ENCODE results near the gene CABP1.
"Not testable (repeated sequence)": the region's sequence is repeated elsewhere in the genome, so short reads cannot be mapped to it uniquely, and the experiment has no call there.

The CABP1 gene

GRCh38 chr12:120639771-120640721 lies at the start of gene CABP1:
Gene CABP1, plus strand, starts transcription at chr12:120640626. Its CDS starts 60 bp downstream, at chr12:120640686.
- peak; percentile 74 for DNase-seq

DNA sequence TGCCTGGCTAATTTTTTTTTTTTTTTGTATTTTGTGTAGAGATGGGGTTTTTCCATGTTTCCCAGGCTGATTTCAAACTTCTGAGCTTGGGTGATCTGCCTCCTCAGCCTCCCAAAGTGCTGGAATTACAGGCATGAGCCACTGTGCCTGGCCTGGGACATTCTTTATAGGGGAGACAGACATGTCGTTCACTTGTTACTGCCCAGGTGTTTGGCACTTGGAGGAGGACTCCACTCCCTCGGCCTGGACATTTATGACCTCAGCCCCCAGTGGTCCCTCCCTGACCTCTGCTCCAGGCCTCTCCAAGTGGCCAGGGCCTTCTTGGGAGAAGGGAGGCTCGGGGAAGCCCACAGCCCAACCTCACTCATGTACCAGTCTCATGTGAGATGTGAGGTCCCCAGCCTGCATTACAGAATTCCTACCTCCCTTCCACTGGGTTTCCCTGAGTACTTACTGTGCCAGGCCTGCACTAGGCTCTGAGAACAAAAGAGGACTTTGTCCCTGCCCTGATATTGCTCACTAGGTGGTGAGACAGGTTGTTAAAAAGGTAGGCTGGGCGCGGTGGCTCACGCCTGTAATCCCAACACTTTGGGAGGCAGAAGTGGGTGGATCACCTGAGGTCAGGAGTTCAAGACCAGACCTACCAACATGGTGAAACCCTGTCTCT lies 49.6 kb upstream of the CABP1 start:
- DNase-seq = no peak

DNA sequence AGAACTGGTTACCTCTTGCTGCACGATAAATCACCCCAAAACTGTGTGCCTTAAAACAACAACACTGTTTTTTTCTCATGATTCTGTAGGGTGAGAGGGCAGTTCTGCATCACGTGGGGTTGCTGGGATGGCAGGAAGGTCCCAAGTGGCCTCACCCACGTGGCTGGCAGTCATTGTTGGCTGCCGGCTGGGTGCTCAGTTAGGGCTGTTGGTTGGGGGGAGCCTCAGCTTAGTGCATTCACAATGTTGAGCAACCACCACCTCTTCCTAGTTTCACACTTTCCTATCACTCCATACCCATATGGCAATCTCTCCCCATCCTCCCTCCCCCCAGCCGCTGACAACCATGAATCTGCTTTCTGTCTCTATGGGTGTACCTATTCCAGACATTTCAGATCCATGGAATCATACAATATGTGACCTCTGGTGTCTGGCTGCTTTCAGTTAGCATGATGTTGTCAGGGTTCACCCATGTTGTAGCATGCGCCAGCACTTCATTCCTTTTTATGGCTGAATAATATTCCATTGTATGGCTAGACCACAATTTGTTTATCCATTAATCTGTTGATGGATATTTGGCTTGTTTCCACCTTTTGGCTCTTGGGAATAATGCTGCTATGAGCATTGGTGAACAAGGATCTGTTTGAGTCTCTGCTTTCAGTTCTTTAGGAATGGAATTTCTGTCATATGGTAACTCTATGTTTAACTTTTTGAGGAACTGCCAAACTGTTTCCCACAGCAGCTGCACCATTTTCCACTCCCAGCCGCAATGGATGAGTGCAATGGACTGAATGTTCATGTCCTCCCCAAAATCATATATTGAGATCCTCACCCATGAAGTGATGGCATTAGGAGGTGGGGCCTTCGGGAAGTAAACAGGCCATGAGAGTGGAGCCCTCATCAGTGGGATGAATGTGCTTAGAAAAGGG lies 48.0 kb upstream of the CABP1 start:
- DNase-seq = no peak

GRCh38 chr12:120596901-120597300 lies 43.5 kb upstream of the CABP1 start:
- DNase-seq = no peak

- DNase-seq = no peak
These were observed 42.6 kb upstream of the CABP1 start for GRCh38 chr12:120597861-120598260.

GRCh38 chr12:120598674-120599463 lies 41.6 kb upstream of the CABP1 start:
- no peak for DNase-seq

GRCh38 chr12:120599672-120600552 lies 40.5 kb upstream of the CABP1 start:
- peak; percentile 38 for DNase-seq

DNA sequence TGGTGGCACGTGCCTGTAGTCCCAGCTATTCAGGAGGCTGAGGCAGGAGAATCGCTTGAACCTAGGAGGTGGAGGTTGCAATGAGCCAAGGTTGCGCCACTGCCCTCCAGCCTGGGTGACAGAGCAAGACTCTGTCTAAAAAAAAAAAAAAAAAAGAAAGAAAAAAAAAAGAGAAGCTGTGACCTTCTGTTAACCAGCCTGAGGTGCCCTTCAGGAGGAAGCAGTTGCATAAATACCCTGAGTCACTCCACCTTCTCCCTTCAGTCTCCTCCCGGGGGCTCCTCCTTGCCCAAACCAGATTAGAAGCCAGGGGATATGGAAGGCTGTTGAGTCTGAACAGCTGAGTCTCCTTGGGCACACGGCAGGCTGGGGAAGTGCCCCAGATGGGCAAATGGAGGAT lies 38.0 kb upstream of the CABP1 start:
- DNase-seq = not testable (repeated sequence)

- no peak for DNase-seq
These were observed 29.9 kb upstream of the CABP1 start for GRCh38 chr12:120610560-120610959.

DNA sequence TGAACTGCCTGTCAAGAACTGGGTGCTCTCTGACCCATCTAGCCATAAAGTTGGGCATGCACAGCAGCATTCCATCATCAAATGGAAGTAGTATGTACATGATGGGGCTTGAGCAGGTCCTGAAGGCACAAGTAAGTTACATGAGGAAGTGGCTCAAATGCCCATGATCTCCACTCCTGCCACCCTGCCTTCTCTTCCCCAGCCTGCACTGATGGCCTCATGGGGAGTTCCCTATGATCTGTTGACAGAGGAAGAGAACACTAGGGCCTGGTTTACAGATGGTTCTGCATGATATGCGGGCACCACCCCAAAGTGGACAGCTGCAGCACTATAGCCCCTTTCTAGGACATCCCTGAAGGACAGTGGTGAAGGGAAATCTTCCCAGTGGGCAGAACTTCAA lies 28.9 kb upstream of the CABP1 start:
- not testable (repeated sequence) for DNase-seq

DNA sequence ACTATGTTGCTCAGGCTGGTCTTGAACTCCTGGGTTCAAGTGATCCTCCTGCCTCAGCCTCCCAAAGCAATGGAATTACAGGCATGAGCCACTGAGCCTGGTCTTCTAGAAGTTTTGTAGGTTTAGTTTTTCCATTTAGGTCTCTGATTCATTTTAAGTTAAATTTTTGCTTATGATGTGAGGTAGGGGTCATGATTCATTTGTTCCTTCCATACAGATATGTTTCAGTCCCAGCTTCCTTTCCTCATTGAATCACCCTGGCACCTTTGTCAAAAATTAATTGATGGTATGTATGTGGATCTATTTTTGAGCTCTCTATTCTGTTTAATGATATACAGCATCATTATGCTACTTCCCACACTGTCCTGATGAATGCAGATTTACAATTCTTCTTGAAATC lies 25.6 kb upstream of the CABP1 start:
- DNase-seq = no peak

GRCh38 chr12:120617193-120617592 lies 23.2 kb upstream of the CABP1 start:
- DNase-seq = not testable (repeated sequence)

GRCh38 chr12:120617767-120618166 lies 22.7 kb upstream of the CABP1 start:
- not testable (repeated sequence) for DNase-seq

DNA sequence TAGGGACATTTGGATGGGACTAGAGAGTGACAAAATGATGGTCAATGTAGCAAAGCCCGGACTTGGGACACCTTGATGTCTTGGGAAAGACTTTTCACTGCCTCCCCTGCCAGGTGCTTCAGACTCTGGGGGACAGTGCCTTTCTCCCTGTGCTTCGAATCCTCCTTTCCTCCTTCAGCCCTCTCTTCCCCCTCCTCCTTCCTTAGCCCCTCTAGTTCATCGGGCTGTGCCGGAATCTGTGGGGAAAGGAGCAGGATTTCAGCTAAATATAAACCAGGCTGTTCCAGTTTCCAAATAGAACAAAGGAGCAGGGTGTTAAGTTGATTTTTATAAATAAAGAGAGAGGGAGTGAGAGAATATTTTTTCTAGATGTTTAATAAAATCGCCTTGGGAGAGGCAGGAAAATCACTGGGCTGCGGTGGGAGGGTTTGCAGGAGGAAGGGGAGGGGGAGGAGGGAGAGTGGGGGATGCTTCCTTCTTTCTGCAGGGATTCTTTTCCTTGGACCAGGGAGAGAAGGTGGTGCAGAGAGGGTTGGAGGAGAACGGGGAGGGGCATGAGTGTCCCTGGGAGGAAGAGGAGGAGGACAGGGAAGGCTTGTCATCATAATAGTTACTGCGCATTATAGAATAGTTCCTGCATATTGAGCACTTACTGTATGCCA lies 21.3 kb upstream of the CABP1 start:
- peak; percentile 12 for DNase-seq

GRCh38 chr12:120620624-120621023 lies 19.8 kb upstream of the CABP1 start:
- DNase-seq = no peak

- no peak for DNase-seq
These were observed 14.6 kb upstream of the CABP1 start for GRCh38 chr12:120625557-120626419.

DNA sequence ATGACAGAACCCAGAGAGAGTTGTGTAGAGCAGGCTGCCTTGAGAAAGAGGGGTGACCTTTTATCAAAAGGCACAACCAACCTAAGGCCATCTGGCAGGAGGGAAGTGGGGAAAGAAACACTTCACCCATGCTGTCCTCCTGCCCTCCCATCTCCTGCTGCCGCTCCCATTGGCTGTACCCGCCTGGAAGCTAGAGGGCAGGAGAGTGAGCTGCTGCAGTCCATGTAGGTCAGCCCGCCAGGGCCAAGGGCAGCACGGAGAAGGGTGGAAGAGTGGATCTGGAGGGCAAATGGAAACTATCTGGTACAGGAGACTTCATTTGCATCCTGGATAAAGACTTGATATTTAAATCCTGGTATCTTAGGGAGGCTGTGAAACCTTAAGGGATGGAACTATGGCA lies 11.5 kb upstream of the CABP1 start:
- DNase-seq = peak; percentile 19

DNA sequence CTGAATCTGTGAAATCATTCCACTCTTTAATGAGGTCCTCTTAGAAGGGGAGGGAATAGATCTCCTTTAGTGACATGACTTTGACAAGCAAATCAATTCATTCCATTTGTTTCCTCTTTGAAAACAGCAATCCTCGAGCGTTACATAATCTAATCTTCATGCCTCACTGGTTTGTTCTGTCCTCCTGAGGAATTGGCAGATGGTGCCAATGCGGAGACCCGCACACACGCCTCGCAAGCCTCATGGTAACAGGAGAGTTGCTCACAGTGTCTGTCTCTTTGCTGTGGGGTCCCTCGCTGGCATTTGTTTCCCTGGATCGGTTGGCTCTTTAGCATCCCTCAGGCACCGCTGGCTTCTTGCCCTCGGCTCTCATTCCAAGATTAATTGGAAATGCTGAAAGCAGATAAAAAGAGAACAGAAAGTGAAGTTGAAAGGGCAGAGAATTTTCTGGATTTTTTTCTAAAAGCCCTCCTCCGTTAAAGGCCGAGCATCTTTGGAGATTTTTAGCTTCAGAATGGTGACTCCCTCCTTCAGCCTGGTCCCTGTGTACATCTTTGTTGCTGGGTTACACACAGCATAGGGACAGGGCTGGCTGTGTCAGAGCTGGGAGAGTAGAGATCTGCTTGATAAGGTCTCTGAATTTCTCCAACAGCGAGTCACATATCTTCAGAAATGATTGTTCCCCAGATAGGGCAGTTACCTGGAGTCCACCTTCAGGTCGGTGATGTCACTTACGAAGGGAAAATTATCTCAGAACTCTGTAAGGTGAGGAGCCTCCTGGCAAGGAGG lies 10.1 kb upstream of the CABP1 start:
- DNase-seq = no peak

- DNase-seq = no peak
These were observed 9.3 kb upstream of the CABP1 start for GRCh38 chr12:120631097-120631496.

All from NCI-H69 (cell line).